Measurements from ENCODE around the gene MOSMO. TPM values are rescaled to one million over a fixed set of nuclear protein-coding genes. Genes with fewer than 3 reads are reported as not detected.

The MOSMO gene
- total and polyA plus RNA-seq, 2 of the 13 experiments (the other 11 are each of a cell fraction or from before 2014, with no cell fraction given), result 26.7 to 32.6 TPM

DNA sequence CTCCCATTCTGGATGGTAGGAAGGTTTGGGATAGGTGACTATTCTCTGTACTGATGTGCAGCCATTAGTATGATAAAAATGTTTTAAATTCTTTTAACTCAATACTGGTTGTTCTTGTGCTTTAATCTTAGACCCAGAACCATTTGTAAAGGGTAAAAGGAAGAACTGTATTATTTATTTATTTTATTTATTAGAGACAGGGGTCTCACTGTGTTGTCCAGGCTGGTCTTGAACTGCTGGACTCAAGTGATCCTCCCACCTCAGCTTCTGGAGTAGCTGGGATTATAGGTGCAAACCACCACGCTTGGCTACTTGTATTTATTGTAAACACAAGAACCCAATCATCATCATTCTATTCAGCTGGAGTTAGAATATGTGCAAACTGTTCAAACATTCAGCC, 2.2 kb upstream of the MOSMO start:
- H3K36me3 ChIP-seq (replicated peaks in 1 of 2; ENCODE audit: control insufficient read depth in 1 of 2, insufficient read depth in 2 of 2, low read length in 2 of 2), result no peaks in the 10 kb centered on the region
- no peak for FAIRE-seq
- H3K4me1 ChIP-seq (ENCODE audit: insufficient read depth, low read length), result peaks cover 48% of the 10 kb centered on the region
- H3K9me3 ChIP-seq (ENCODE audit: low read length), result no peaks in the 10 kb centered on the region
- H3K9ac ChIP-seq (ENCODE audit: insufficient read depth, low read depth, low read length), result no peak overlapping the region
- peak; percentile 66; the same call in 1 of the 2 replicates for TF ChIP-seq ZNF121 (CRISPR knock-in tag; IDR thresholded peaks at IDR 0.05)
- TF ChIP-seq HNRNPH1 (optimal IDR thresholded peaks at IDR 0.05; ENCODE audit: low read depth, low read length), result no peak
- TF ChIP-seq ZSCAN30 (CRISPR knock-in tag; IDR thresholded peaks at IDR 0.05), result no peak
- no peak for TF ChIP-seq CHD2 (IDR thresholded peaks at IDR 0.05; ENCODE audit: low read depth, low read length)
- ChIA-PET POLR2A (interaction anchor here (1.0 to 3.0 kb wide), 3 partner anchors 53 to 186 kb away, joined by 4 to 34 read pairs (median 9); partner anchors contain the start of gene UQCRC2), CTCF (ENCODE audit: low intra/inter-chr PET ratio, low total read pairs) (no interaction called here)
- 41% methylated on average over 1 of the region's 1 CpG for WGBS (ENCODE audit: low lambda C conversion rate)
- H3K79me2 ChIP-seq (ENCODE audit: insufficient read depth, low read length), result peaks cover 21% of the 10 kb centered on the region
- no peaks in the 10 kb centered on the region for H4K20me1 ChIP-seq (ENCODE audit: insufficient read depth, low read length)
- no peak overlapping the region for H2AFZ ChIP-seq (ENCODE audit: low read length)
- intact Hi-C loops (cut with micrococcal nuclease; ENCODE audit: unreplicated experiment), result no loop called here
- H3K27me3 ChIP-seq (ENCODE audit: control insufficient read depth in 1 of 2, insufficient read depth in 2 of 2, low read length in 2 of 2), result peaks cover 0 to 11% of the 10 kb centered on the region in 2 experiments; a peak in 1 of 5 replicates
- no peak overlapping the region for H3K4me2 ChIP-seq (ENCODE audit: low read depth, low read length)
- BruUV-seq (replicated peaks), result no TSS peak
- no peak overlapping the region for H3K4me3 ChIP-seq (replicated peaks in 1 of 3; ENCODE audit: insufficient read depth in 1 of 3, low read depth in 2 of 3, low read length in 3 of 3)
- ATAC-seq, result no peak
- no peak for DNase-seq (ENCODE audit: low spot score)
- H3K27ac ChIP-seq (ENCODE audit: extremely low read length, insufficient read depth, low read length), result no peak overlapping the region
- in situ Hi-C loops (cut with HindIII; ENCODE audit: extremely low pct_ligation_motif_present, low pct_unique_long_range_greater_than_20kb), result no loop called here

DNA sequence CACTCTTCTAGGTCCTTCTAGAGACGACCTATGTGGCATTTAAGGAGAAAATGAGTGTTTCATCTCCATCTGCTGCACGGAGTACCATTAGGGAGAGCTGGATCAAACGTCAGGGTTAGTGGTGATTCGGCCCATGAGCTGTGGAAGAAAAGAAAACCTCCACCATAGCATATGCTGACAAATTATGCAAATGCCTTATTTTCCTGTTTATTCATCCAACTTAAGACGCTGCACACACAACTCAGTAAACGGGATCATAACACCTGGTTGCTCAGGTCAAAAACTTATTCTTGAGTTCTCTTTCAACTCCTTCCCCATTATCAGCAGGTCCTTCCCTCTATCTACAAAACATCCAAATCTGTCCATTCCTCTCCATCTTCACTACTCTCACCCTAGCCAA, 1.3 kb upstream of the MOSMO start:
- peak overlapping the region; percentile 100 for H3K4me2 ChIP-seq (ENCODE audit: low read depth, low read length)
- in situ Hi-C loops (cut with HindIII; ENCODE audit: extremely low pct_ligation_motif_present, low pct_unique_long_range_greater_than_20kb) (no loop called here), intact Hi-C loops (cut with micrococcal nuclease; ENCODE audit: unreplicated experiment) (no loop called here)
- peaks cover 30% of the 10 kb centered on the region for H3K79me2 ChIP-seq (ENCODE audit: insufficient read depth, low read length)
- POLR2A ChIA-PET, result interaction anchor here (1.8 to 3.7 kb wide), 6 partner anchors 20 to 185 kb away, joined by 4 to 40 read pairs (median 16); partner anchors contain the start of gene UQCRC2
- no peak for ATAC-seq
- H2AFZ ChIP-seq (ENCODE audit: low read length), result no peak overlapping the region
- H3K9ac ChIP-seq (ENCODE audit: insufficient read depth, low read depth, low read length), result peak overlapping the region; percentile 79; the same call in 1 of the 2 replicates
- peaks cover 0 to 11% of the 10 kb centered on the region in 2 experiments; a peak in 1 of 5 replicates for H3K27me3 ChIP-seq (ENCODE audit: control insufficient read depth in 1 of 2, insufficient read depth in 2 of 2, low read length in 2 of 2)
- DNase-seq (ENCODE audit: low spot score), result no peak
- H3K9me3 ChIP-seq (ENCODE audit: low read length), result no peaks in the 10 kb centered on the region
- no peaks in the 10 kb centered on the region for H3K36me3 ChIP-seq (replicated peaks in 1 of 2; ENCODE audit: control insufficient read depth in 1 of 2, insufficient read depth in 2 of 2, low read length in 2 of 2)
- CTCF ChIA-PET (ENCODE audit: low intra/inter-chr PET ratio, low total read pairs), result no interaction called here
- H3K27ac ChIP-seq (ENCODE audit: extremely low read length, insufficient read depth, low read length), result no peak overlapping the region
- 0 out of 2 replicates have a peak, but pooled peaks cover 6% of the 10 kb centered on the region for H4K20me1 ChIP-seq (ENCODE audit: insufficient read depth, low read length)
- peaks cover 48% of the 10 kb centered on the region for H3K4me1 ChIP-seq (ENCODE audit: insufficient read depth, low read length)
- peak overlapping the region; percentile 94 to 98 (median 98) for H3K4me3 ChIP-seq (replicated peaks in 1 of 3; ENCODE audit: insufficient read depth in 1 of 3, low read depth in 2 of 3, low read length in 3 of 3)
- WGBS (ENCODE audit: low lambda C conversion rate), result 11% methylated on average over 6 of the region's 6 CpGs
- BruUV-seq (replicated peaks), result TSS peak; percentile 87
- FAIRE-seq, result no peak
- TF ChIP-seq ZNF75D (CRISPR knock-in tag; IDR thresholded peaks at IDR 0.05; ENCODE audit: borderline replicate concordance) (0 out of 2 replicates have a peak, but pooled peaks have one; percentile 49), NAIF1 (CRISPR knock-in tag; IDR thresholded peaks at IDR 0.05; ENCODE audit: borderline replicate concordance) (0 out of 2 replicates have a peak, but pooled peaks have one; percentile 28), ATF7-NPFF (CRISPR knock-in tag; IDR thresholded peaks at IDR 0.05; ENCODE audit: low read depth) (0 out of 2 replicates have a peak, but pooled peaks have one; percentile 2), ARNTL (CRISPR knock-in tag; IDR thresholded peaks at IDR 0.05) (no peak), ZNF17 (CRISPR knock-in tag; IDR thresholded peaks at IDR 0.05) (0 out of 2 replicates have a peak, but pooled peaks have one; percentile 65), ARNT2 (CRISPR knock-in tag; IDR thresholded peaks at IDR 0.05; ENCODE audit: low read depth) (0 out of 2 replicates have a peak, but pooled peaks have one; percentile 17), ZNF839 (CRISPR knock-in tag; IDR thresholded peaks at IDR 0.05; ENCODE audit: borderline replicate concordance) (no peak)

Data from HepG2 (cell line).